LNCAP (cell line): ENCODE data around the gene INHBB.

Experiments
- TF ChIP-seq, protein P1 (sequence below): fragments of 450-650 bp; IDR thresholded peaks from 2 replicates; pipeline ENCODE4 v1.5.1; 2017; ENCODE audit warnings: mild to moderate bottlenecking

The INHBB gene

GRCh38 chr2:120332384-120332783, 13.6 kb upstream of the INHBB start:
- TF ChIP-seq, protein P1, sequence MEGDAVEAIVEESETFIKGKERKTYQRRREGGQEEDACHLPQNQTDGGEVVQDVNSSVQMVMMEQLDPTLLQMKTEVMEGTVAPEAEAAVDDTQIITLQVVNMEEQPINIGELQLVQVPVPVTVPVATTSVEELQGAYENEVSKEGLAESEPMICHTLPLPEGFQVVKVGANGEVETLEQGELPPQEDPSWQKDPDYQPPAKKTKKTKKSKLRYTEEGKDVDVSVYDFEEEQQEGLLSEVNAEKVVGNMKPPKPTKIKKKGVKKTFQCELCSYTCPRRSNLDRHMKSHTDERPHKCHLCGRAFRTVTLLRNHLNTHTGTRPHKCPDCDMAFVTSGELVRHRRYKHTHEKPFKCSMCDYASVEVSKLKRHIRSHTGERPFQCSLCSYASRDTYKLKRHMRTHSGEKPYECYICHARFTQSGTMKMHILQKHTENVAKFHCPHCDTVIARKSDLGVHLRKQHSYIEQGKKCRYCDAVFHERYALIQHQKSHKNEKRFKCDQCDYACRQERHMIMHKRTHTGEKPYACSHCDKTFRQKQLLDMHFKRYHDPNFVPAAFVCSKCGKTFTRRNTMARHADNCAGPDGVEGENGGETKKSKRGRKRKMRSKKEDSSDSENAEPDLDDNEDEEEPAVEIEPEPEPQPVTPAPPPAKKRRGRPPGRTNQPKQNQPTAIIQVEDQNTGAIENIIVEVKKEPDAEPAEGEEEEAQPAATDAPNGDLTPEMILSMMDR, result no peak

DNA sequence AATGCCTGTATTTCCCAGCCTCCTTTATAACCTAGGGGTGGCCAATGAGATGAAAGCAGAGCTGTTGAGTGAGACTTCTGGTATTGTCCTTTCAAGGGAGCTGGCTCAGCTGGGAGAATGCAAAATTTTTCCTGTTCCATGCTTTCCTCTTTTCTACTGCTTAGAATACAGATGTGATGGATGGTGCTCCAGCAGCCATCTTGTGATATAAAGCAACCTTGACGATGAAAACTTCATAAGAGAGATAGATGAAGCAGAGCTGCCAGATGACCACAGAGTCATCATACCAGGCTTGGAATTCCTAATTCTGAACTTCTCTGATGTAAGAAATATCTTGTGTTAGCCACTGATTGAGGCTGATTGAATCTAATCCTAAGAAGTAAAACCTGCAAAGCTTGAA, 11.9 kb upstream of the INHBB start:
- TF ChIP-seq, protein P1, result no peak

- TF ChIP-seq, protein P1, result no peak
Observed at GRCh38 chr2:120336749-120337148, 9.2 kb upstream of the INHBB start.

- TF ChIP-seq, protein P1, result no peak
Observed at GRCh38 chr2:120338015-120338414, 7.9 kb upstream of the INHBB start.

DNA sequence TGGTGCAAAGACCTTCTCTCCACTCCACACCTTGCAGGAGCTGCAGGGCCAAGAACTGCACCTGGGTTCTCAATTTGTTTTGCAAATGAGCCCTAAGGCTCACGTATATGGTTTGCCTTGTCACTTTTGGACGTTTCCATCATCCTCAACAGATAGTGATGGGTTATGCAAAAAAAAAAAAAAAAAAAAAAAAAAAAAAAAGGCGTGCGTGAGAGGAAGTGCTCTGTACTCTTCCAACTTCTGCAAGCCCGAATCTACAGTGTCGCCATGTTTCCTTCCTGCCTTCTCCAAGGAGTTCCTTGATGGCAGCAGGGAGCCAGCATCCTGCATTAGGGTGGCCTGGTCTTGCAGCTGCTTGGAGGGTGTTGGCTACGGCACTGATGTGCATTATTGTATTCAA, 4.0 kb upstream of the INHBB start:
- TF ChIP-seq, protein P1, result no peak

DNA sequence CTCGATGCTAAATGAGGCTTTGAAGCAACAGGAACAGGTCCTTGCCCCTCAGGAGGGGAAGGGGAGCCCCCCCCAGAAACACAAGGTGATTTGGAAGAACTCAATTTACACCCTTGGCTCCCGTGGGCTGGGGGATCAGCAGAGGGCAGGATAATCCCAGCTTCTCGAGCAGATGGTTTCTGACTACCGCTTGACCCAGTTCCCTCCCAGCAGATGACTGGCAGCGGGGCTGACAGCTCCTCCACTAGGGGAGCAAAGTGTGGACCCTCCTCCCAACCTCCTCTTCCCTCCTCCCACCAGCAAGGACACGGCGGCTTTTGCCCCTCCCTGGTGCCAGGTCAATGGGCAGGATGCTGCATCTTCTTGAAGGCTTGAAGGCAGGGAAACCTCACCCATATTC, 3.5 kb upstream of the INHBB start:
- TF ChIP-seq, protein P1, result no peak

- TF ChIP-seq, protein P1, result no peak
Observed at GRCh38 chr2:120343100-120343432, 2.9 kb upstream of the INHBB start.

DNA sequence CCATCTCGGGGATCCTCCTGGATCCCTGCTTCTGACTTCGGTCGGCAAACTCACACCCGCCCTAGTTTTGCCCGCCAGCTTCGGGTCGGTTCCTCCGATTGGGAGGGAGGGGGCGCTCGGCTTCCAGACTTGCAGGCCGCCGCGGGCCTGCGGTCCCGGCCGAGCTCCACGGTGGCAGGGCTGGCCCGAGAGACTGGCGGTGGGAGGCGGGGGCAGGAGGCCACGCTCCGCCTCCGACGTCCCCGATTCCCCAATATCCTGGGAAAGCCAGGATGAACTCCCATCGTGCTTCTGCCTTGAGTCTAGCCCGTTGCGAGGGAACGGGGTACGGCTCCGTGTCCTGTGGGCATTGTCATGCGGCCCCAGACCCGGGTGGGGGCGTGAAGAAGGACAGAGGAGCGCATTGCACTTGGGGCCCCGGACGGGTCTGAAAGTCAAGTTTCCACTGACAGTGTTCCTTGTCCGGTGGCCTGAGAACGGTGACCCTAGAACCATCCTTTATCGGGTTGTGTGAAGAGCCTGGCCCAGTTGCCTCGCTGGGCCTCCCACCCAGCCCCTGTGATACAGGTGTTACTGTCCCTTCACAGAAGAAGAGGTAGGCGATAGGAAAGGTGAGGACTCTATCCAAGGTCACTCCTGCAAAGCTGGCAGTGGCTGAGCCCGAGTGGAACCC, 2.4 kb upstream of the INHBB start:
- TF ChIP-seq, protein P1, result peak; percentile 76
